HG02798 (cell line): Measurements from ENCODE around the gene CHAD.
"Not testable (repeated sequence)": the region's sequence is repeated elsewhere in the genome, so short reads cannot be mapped to it uniquely, and the experiment has no call there.

Source experiments
- ATAC-seq: cut with Tn5 transposase; IDR thresholded peaks from one replicate; pipeline ENCODE4 v1.9.1; 2021; ENCODE audit warnings: mild to moderate bottlenecking; ENCODE audit not compliant: unreplicated experiment, poor library complexity

Gene CHAD

GRCh38 chr17:50475775-50476544 lies 7.3 kb upstream of the CHAD start:
- not testable (repeated sequence) for ATAC-seq

GRCh38 chr17:50475362-50475761 lies 6.7 kb upstream of the CHAD start:
- ATAC-seq, result no peak

GRCh38 chr17:50474523-50474922 lies 5.8 kb upstream of the CHAD start:
- ATAC-seq, result no peak

- ATAC-seq, result no peak
Observed at GRCh38 chr17:50473901-50474300, 5.2 kb upstream of the CHAD start.

- ATAC-seq, result not testable (repeated sequence)
Observed at GRCh38 chr17:50472761-50473161, 4.1 kb upstream of the CHAD start.

- no peak for ATAC-seq
Observed at GRCh38 chr17:50472286-50472685, 3.6 kb upstream of the CHAD start.

- ATAC-seq, result no peak
Observed at GRCh38 chr17:50471009-50471905, 2.6 kb upstream of the CHAD start.

GRCh38 chr17:50470426-50470825 lies 1.7 kb upstream of the CHAD start:
- ATAC-seq, result no peak

- ATAC-seq, result no peak
Observed at GRCh38 chr17:50469671-50470305, 1.1 kb upstream of the CHAD start.

GRCh38 chr17:50469208-50469605 lies 527 bp upstream of the CHAD start:
- ATAC-seq, result no peak

- no peak for ATAC-seq
Observed at GRCh38 chr17:50467855-50468303, 801 bp downstream of the CHAD start.

- no peak for ATAC-seq
Observed at GRCh38 chr17:50467114-50467854, 1.4 kb downstream of the CHAD start.

- ATAC-seq, result no peak
Observed at GRCh38 chr17:50466371-50467113, 2.1 kb downstream of the CHAD start.

- no peak for ATAC-seq
Observed at GRCh38 chr17:50465635-50466034, 3.0 kb downstream of the CHAD start.

- no peak for ATAC-seq
Observed at GRCh38 chr17:50465171-50465570, 3.5 kb downstream of the CHAD start.

- ATAC-seq, result no peak
Observed at GRCh38 chr17:50464736-50465135, 3.9 kb downstream of the CHAD start.

GRCh38 chr17:50464121-50464520 lies 4.6 kb downstream of the CHAD start:
- ATAC-seq, result no peak

- no peak for ATAC-seq
Observed at GRCh38 chr17:50462446-50462845, 6.2 kb downstream of the CHAD start.

- no peak for ATAC-seq
Observed at GRCh38 chr17:50461550-50462132, 7.0 kb downstream of the CHAD start.
